ENCODE measurements around the gene DENND5B. TPM values are rescaled to one million over a fixed set of nuclear protein-coding genes. Genes with fewer than 3 reads are reported as not detected.

The DENND5B gene
- total and polyA plus RNA-seq, 8 donors, result 1.1 to 25.2 (median 7.7) TPM

GRCh38 chr12:31517994-31518393 lies 72.9 kb downstream of the DENND5B start:
- no peak for DNase-seq
- WGBS, 5 donors, result 69 to 87% (median 73%) methylated on average over 1 of the region's 1 CpG
- no peaks in the 10 kb centered on the region for H3K9me3 ChIP-seq
- H3K27me3 ChIP-seq, result no peaks in the 10 kb centered on the region
- no peak overlapping the region for H3K27ac ChIP-seq
- intact Hi-C loops (cut with DNase I; ENCODE audit: low total_unique reads), result no loop called here
- no peaks in the 10 kb centered on the region for H3K36me3 ChIP-seq
- peaks cover 8 to 40% (median 20%) of the 10 kb centered on the region in 4 donors for H3K4me1 ChIP-seq
- TF ChIP-seq EP300 (IDR thresholded peaks at IDR 0.05), result no peak
- no peak for TF ChIP-seq POLR2AphosphoS5 (IDR thresholded peaks at IDR 0.05)
- TF ChIP-seq POLR2A (IDR thresholded peaks at IDR 0.05), result no peak
- TF ChIP-seq CTCF (IDR thresholded peaks at IDR 0.05), result no peak
- no peak overlapping the region for H3K4me3 ChIP-seq

- intact Hi-C loops (cut with DNase I; ENCODE audit: low total_unique reads), result no loop called here
- Histone ChIP-seq H3K9me3 (no peaks in the 10 kb centered on the region), H3K27me3 (no peaks in the 10 kb centered on the region), H3K4me1 (peaks cover 8 to 34% (median 20%) of the 10 kb centered on the region in 4 donors), H3K4me3 (no peak overlapping the region), H3K36me3 (no peaks in the 10 kb centered on the region), H3K27ac (no peak overlapping the region)
- TF ChIP-seq POLR2A (IDR thresholded peaks at IDR 0.05) (no peak), EP300 (IDR thresholded peaks at IDR 0.05) (no peak), POLR2AphosphoS5 (IDR thresholded peaks at IDR 0.05) (no peak), CTCF (IDR thresholded peaks at IDR 0.05) (no peak)
- 52 to 83% (median 71%) methylated on average over 2 of the region's 2 CpGs for WGBS, 5 donors
- no peak for DNase-seq
These were observed 74.2 kb downstream of the DENND5B start for GRCh38 chr12:31516702-31517101.

- intact Hi-C loops (cut with DNase I; ENCODE audit: low total_unique reads), result no loop called here
- Histone ChIP-seq H3K4me3 (no peak overlapping the region), H3K27me3 (no peaks in the 10 kb centered on the region), H3K36me3 (no peaks in the 10 kb centered on the region), H3K4me1 (peaks cover 8 to 30% (median 18%) of the 10 kb centered on the region in 4 donors), H3K9me3 (no peaks in the 10 kb centered on the region), H3K27ac (no peak overlapping the region)
- WGBS, 5 donors, result 95 to 98% (median 96%) methylated on average over 4 of the region's 4 CpGs
- DNase-seq, result no peak
- TF ChIP-seq EP300 (IDR thresholded peaks at IDR 0.05), result no peak
These were observed 76.0 kb downstream of the DENND5B start for GRCh38 chr12:31514912-31515311.

- no peaks in the 10 kb centered on the region for H3K27me3 ChIP-seq
- H3K27ac ChIP-seq, result no peak overlapping the region
- intact Hi-C loops (cut with DNase I; ENCODE audit: low total_unique reads), result no loop called here
- H3K36me3 ChIP-seq, result no peaks in the 10 kb centered on the region
- DNase-seq, result no peak
- TF ChIP-seq EP300 (IDR thresholded peaks at IDR 0.05), result no peak
- TF ChIP-seq POLR2A (IDR thresholded peaks at IDR 0.05), result no peak
- TF ChIP-seq CTCF (IDR thresholded peaks at IDR 0.05), result no peak
- TF ChIP-seq POLR2AphosphoS5 (IDR thresholded peaks at IDR 0.05), result no peak
- peaks cover 0 to 4% (median 0%) of the 10 kb centered on the region in 4 donors for H3K4me1 ChIP-seq
- WGBS, 5 donors, result 81 to 95% (median 85%) methylated on average over 4 of the region's 4 CpGs
- H3K9me3 ChIP-seq, result peaks cover 0 to 6% (median 2%) of the 10 kb centered on the region in 4 donors
- H3K4me3 ChIP-seq, result no peak overlapping the region
These were observed 80.9 kb downstream of the DENND5B start for GRCh38 chr12:31510034-31510433.

GRCh38 chr12:31508436-31509150 lies 82.3 kb downstream of the DENND5B start:
- H3K9me3 ChIP-seq, result peaks cover 0 to 13% (median 4%) of the 10 kb centered on the region in 4 donors
- 75 to 86% (median 76%) methylated on average over 4 of the region's 4 CpGs for WGBS, 5 donors
- no peak overlapping the region for H3K27ac ChIP-seq
- H3K4me3 ChIP-seq, result no peak overlapping the region
- H3K27me3 ChIP-seq, result no peaks in the 10 kb centered on the region
- intact Hi-C loops (cut with DNase I; ENCODE audit: low total_unique reads), result no loop called here
- peaks cover 0 to 7% (median under 1%) of the 10 kb centered on the region in 4 donors for H3K4me1 ChIP-seq
- no peak for DNase-seq
- TF ChIP-seq CTCF (IDR thresholded peaks at IDR 0.05) (no peak), POLR2AphosphoS5 (IDR thresholded peaks at IDR 0.05) (no peak), EP300 (IDR thresholded peaks at IDR 0.05) (no peak), POLR2A (IDR thresholded peaks at IDR 0.05) (no peak)
- H3K36me3 ChIP-seq, result no peaks in the 10 kb centered on the region

Data from stomach (tissue), 9 donors.